Breast epithelium (tissue), 4 donors: ENCODE measurements around the gene MRPL27. TPM values are rescaled to one million over a fixed set of nuclear protein-coding genes. Genes with fewer than 3 reads are reported as not detected.

Experiments
- DNase-seq, 2 donors: peaks; one replicate each; pipeline ENCODE4 v3.0.0-alpha.2; 2019; ENCODE audit warnings: low spot score in 2 of 2
- H3K27ac ChIP-seq, 2 donors: fragments of 200-600 bp; sonication (generic) in 1 of 2; one replicate each; pipeline ENCODE4 v1.5.1; 2016 to 2019; ENCODE audit warnings: mild to moderate bottlenecking in 1 of 2
- H3K27me3 ChIP-seq, 2 donors: fragments of 200-600 bp; sonication (generic) in 1 of 2; one replicate each; pipeline versions ENCODE4 v1.5.1 to v1.6.0; 2017 to 2019; ENCODE audit warnings: control low read depth in 1 of 2, mild to moderate bottlenecking in 1 of 2
- H3K36me3 ChIP-seq: fragments of 200-600 bp; one replicate; pipeline ENCODE4 v1.5.1; 2019
- H3K4me1 ChIP-seq, 2 donors: fragments of 200-600 bp; sonication (generic); one replicate each; pipeline ENCODE4 v1.5.1; 2016 to 2019; ENCODE audit warnings: control low read depth in 1 of 2
- H3K4me3 ChIP-seq, 3 donors: fragments of 200-600 bp; sonication (generic); 1 replicate in 2 of 3; 2 replicates in 1 of 3; pipeline ENCODE4 v1.5.1; 2016 to 2019; ENCODE audit warnings: mild to moderate bottlenecking in 3 of 3, moderate library complexity in 2 of 3
- H3K9me3 ChIP-seq, 2 donors: fragments of 200-600 bp; sonication (generic) in 1 of 2; one replicate each; pipeline ENCODE4 v1.5.1; 2016 to 2019; ENCODE audit warnings: control low read depth in 1 of 2
- POLR2A ChIP-seq: fragments of 450-650 bp; IDR thresholded peaks from one replicate; pipeline ENCODE4 v1.6.1; 2016; ENCODE audit warnings: antibody characterized with exemption, mild to moderate bottlenecking, moderate library complexity
- POLR2AphosphoS5 ChIP-seq, 3 donors: sonication (generic); formaldehyde crosslinking; IDR thresholded peaks; one replicate each; pipeline ENCODE4 v1.6.1; 2017; ENCODE audit warnings: antibody characterized with exemption in 3 of 3
- intact Hi-C: fragments of 100-400 bp; cut with DNase I; formaldehyde crosslinking; loops from one replicate; pipeline ENCODE4 v1.15.1; 2023; ENCODE audit warnings: low total_unique reads
- total RNA-seq, 3 donors: library from RNA; depleted of rRNA; stranded (reverse); fragments of >200 nt; gene quantifications; one replicate each; pipeline ENCODE4 v1.1.0, GENCODE V29; 2016
- TF ChIP-seq, protein P1 (sequence below), 3 donors: fragments of 450-650 bp; IDR thresholded peaks; one replicate each; pipeline ENCODE4 v1.5.1; 2016 to 2017; ENCODE audit warnings: antibody characterized with exemption in 3 of 3, mild to moderate bottlenecking in 3 of 3, moderate library complexity in 3 of 3

MRPL27 gene
- total RNA-seq, 3 donors from 2014 or later: 46.0 to 64.9 (median 49.1) TPM

GRCh38 chr17:50381260-50381815 lies 8.4 kb upstream of the MRPL27 start:
- Histone ChIP-seq H3K36me3 (peaks cover 12% of the 10 kb centered on the region), H3K4me3 (no peak overlapping the region), H3K9me3 (no peaks in the 10 kb centered on the region), H3K27me3 (no peaks in the 10 kb centered on the region), H3K4me1 (no peaks in the 10 kb centered on the region), H3K27ac (no peak overlapping the region)
- intact Hi-C loops: no loop called here
- no peak for TF ChIP-seq POLR2A
- no peak for TF ChIP-seq POLR2AphosphoS5 (IDR thresholded peaks at IDR 0.05)
- TF ChIP-seq, protein P1, sequence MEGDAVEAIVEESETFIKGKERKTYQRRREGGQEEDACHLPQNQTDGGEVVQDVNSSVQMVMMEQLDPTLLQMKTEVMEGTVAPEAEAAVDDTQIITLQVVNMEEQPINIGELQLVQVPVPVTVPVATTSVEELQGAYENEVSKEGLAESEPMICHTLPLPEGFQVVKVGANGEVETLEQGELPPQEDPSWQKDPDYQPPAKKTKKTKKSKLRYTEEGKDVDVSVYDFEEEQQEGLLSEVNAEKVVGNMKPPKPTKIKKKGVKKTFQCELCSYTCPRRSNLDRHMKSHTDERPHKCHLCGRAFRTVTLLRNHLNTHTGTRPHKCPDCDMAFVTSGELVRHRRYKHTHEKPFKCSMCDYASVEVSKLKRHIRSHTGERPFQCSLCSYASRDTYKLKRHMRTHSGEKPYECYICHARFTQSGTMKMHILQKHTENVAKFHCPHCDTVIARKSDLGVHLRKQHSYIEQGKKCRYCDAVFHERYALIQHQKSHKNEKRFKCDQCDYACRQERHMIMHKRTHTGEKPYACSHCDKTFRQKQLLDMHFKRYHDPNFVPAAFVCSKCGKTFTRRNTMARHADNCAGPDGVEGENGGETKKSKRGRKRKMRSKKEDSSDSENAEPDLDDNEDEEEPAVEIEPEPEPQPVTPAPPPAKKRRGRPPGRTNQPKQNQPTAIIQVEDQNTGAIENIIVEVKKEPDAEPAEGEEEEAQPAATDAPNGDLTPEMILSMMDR (IDR thresholded peaks at IDR 0.05): no peak
- no peak for DNase-seq

GRCh38 chr17:50380369-50381259 lies 7.6 kb upstream of the MRPL27 start:
- Histone ChIP-seq H3K4me3 (no peak overlapping the region), H3K27me3 (no peaks in the 10 kb centered on the region), H3K4me1 (no peaks in the 10 kb centered on the region), H3K27ac (no peak overlapping the region), H3K9me3 (no peaks in the 10 kb centered on the region), H3K36me3 (peaks cover 12% of the 10 kb centered on the region)
- DNase-seq: no peak
- TF ChIP-seq, protein P1 (IDR thresholded peaks at IDR 0.05): no peak
- TF ChIP-seq POLR2A (no peak), POLR2AphosphoS5 (IDR thresholded peaks at IDR 0.05) (no peak)
- intact Hi-C loops: no loop called here

- no peaks in the 10 kb centered on the region for H3K4me1 ChIP-seq
- DNase-seq: no peak
- no peak overlapping the region for H3K4me3 ChIP-seq
- peaks cover 5% of the 10 kb centered on the region for H3K36me3 ChIP-seq
- H3K27ac ChIP-seq: no peak overlapping the region
- TF ChIP-seq POLR2AphosphoS5 (IDR thresholded peaks at IDR 0.05): no peak
- TF ChIP-seq, protein P1 (IDR thresholded peaks at IDR 0.05): no peak
- no peak for TF ChIP-seq POLR2A
- intact Hi-C loops: no loop called here
- no peaks in the 10 kb centered on the region for H3K27me3 ChIP-seq
- no peaks in the 10 kb centered on the region for H3K9me3 ChIP-seq
These were observed 6.6 kb upstream of the MRPL27 start for GRCh38 chr17:50379351-50380132.

GRCh38 chr17:50375858-50376538 lies 3.0 kb upstream of the MRPL27 start:
- intact Hi-C loops: no loop called here
- no peaks in the 10 kb centered on the region for H3K9me3 ChIP-seq
- no peaks in the 10 kb centered on the region for H3K36me3 ChIP-seq
- no peaks in the 10 kb centered on the region for H3K27me3 ChIP-seq
- peaks cover 4 to 14% of the 10 kb centered on the region in 2 donors for H3K4me1 ChIP-seq
- H3K4me3 ChIP-seq: no peak overlapping the region
- H3K27ac ChIP-seq: no peak overlapping the region
- TF ChIP-seq, protein P1 (IDR thresholded peaks at IDR 0.05): no peak
- TF ChIP-seq POLR2AphosphoS5 (IDR thresholded peaks at IDR 0.05): no peak
- no peak for DNase-seq
